Psoas muscle (tissue), 8 donors: Measurements from ENCODE around the gene CCDC91. TPM values are rescaled to one million over a fixed set of nuclear protein-coding genes. Genes with fewer than 3 reads are reported as not detected.

ENCODE experiments used
- ATAC-seq, 4 donors: fragments of 200-7000 bp; cut with Tn5 transposase; one replicate each; pipeline ENCODE4 v1.9.1; 2020; ENCODE audit warnings: moderate library complexity in 3 of 4, mild to moderate bottlenecking in 2 of 4
- DNase-seq, 2 donors: peaks; one replicate each; pipeline ENCODE4 v3.0.0-alpha.2; 2020
- H3K27ac ChIP-seq: fragments of 200-600 bp; one replicate; pipeline ENCODE4 v1.8.0; 2022
- H3K27me3 ChIP-seq, 3 donors: fragments of 200-600 bp in 1 of 3; one replicate each; pipeline versions ENCODE4 v1.6.1 to v1.8.0; 2013 to 2022; ENCODE audit warnings: low read length in 2 of 3, mild to moderate bottlenecking in 2 of 3, moderate library complexity in 1 of 3; ENCODE audit not compliant: insufficient read depth in 3 of 3
- H3K36me3 ChIP-seq, 2 donors: fragments of 200-600 bp in 1 of 2; one replicate each; pipeline versions ENCODE4 v1.6.1 to v1.8.0; 2013 to 2022; ENCODE audit warnings: low read depth in 1 of 2, mild to moderate bottlenecking in 1 of 2, moderate library complexity in 1 of 2; ENCODE audit not compliant: insufficient read depth in 1 of 2
- H3K4me1 ChIP-seq: fragments of 200-600 bp; one replicate; pipeline ENCODE4 v1.8.0; 2022
- H3K4me3 ChIP-seq: fragments of 200-600 bp; one replicate; pipeline ENCODE4 v1.8.0; 2022; ENCODE audit warnings: mild to moderate bottlenecking
- H3K9me3 ChIP-seq: fragments of 200-600 bp; one replicate; pipeline ENCODE4 v1.8.0; 2022
- CTCF ChIP-seq: fragments of 200-600 bp; IDR thresholded peaks from one replicate; pipeline ENCODE4 v1.8.0; 2022; ENCODE audit warnings: antibody characterized with exemption
- whole genome bisulfite sequencing, 3 donors: extraction: QIAGEN DNeasy Blood & Tissue Kit; methylation state at CpG; one replicate each; pipeline versions ENCODE4 v1.1.6 to v1.1.7; 2013; 5-methylcytosine and 5-hydroxymethylcytosine counted together
- intact Hi-C, 2 donors: fragments of 100-400 bp; cut with DNase I; formaldehyde crosslinking; loops; one replicate each; pipeline versions ENCODE4 v1.11.0 to v1.14.2; 2022
- polyA plus RNA-seq, 3 donors: library from polyadenylated mRNA; stranded (reverse); fragments of 200-250 nt; gene quantifications; one replicate each; pipeline ENCODE4 v1.2.3, GENCODE V29; 2013
- total RNA-seq, 4 donors: library from RNA; stranded (reverse); fragmentation: NEBNext Ultra II Directional in 2 of 4; extraction: Animal tissue kit (Norgen Biotek cat#: 25700) in 2 of 4; gene quantifications; one replicate each; pipeline versions ENCODE4 v1.2.1 to v1.2.4, GENCODE V29; 2021 to 2023
- donor health status: healthy with polysubstance abuse.
- donor health status: DM: no; HTN: no; CAD: no; lungs with moderate emphysema.
- donor health status: Bipolar disorder and iron deficiency.
- donor health status: healthy.
- donor health status: DM: yes; HTN: yes; CAD: no.
- donor health status: DM: no; HTN: no; CAD: no.
- donor health status: DM: no; HTN: no; CAD: no.
- donor health status: DM: yes; HTN: yes; CAD: no.

The CCDC91 gene
- total and polyA plus RNA-seq, 7 donors = 18.4 to 47.2 (median 36.2) TPM

DNA sequence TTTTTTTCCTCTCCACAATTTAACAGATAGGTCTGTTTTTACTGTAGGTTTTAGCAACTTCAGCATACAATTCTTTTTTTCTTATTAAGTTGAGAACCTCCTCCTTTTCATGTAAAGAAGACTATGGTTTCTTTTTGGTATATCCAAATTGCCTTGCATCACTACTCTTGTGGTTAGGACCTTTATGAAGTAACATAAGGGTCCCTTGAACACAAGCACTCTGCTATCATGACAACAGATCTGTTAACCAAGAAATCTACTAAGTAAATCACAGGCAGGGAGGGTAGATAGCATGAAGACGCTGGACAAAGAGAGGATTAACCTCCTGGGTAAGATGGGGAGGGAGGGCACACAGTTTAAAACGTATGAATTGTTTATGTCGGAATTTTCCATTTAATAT, 380.6 kb downstream of the CCDC91 start:
- DNase-seq (no peak), ATAC-seq (no peak)
- no peaks in the 10 kb centered on the region for H3K9me3 ChIP-seq
- no peak overlapping the region for H3K4me3 ChIP-seq
- intact Hi-C loops = no loop called here
- TF ChIP-seq CTCF = no peak
- WGBS, 3 donors = 82 to 85% (median 84%) methylated on average over 3 of the region's 3 CpGs
- H3K27ac ChIP-seq = no peak overlapping the region
- no peaks in the 10 kb centered on the region for H3K4me1 ChIP-seq
- no peaks in the 10 kb centered on the region for H3K27me3 ChIP-seq
- no peaks in the 10 kb centered on the region for H3K36me3 ChIP-seq

DNA sequence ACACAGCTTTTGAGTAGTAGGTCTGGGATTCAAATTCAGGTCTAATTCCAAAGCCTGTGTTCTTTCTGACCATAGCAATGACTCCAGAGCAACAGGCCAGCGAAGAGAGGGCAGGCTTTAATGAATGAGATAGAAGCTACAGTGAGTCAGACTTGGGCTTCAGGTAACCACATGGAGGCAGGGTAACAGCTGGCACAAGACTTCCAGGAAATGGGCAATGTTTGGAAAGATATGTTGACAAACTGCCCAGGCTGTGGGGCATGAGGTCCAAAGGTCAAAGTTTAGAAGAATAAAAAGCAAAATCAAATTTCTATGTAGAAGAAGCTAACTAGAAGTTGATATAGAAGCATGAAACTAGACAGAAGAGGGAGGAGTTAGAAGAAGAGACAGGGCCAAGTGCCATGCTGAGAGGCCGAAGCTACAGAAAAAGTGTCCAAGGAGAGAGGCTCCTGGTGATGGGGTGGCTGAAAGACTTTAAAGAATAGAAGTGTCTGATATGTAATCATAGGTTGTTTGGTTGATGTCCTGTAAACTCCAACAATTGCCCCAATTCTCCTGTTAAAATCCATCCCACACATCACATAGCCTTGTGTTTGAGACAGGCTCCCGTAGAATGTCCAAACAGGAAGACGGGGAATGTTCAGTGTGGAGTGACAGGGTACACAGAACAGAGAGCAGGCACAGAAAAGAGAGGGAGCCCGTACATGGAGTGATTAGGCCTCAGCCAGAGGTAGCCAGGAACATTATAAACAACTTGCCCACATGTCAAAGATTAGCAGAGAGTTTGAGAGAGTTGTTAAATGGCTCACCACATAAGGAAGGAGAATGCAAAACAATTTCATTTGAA, 384.7 kb downstream of the CCDC91 start:
- no peaks in the 10 kb centered on the region for H3K4me1 ChIP-seq
- H3K9me3 ChIP-seq = no peaks in the 10 kb centered on the region
- no peak for TF ChIP-seq CTCF
- no peaks in the 10 kb centered on the region for H3K36me3 ChIP-seq
- intact Hi-C loops = no loop called here
- DNase-seq (no peak), ATAC-seq (no peak)
- H3K4me3 ChIP-seq = no peak overlapping the region
- no peak overlapping the region for H3K27ac ChIP-seq
- H3K27me3 ChIP-seq = no peaks in the 10 kb centered on the region
- WGBS, 3 donors = 92 to 93% (median 92%) methylated on average over 5 of the region's 5 CpGs

- H3K27ac ChIP-seq = no peak overlapping the region
- no peaks in the 10 kb centered on the region for H3K27me3 ChIP-seq
- DNase-seq (no peak), ATAC-seq (no peak)
- H3K4me1 ChIP-seq = no peaks in the 10 kb centered on the region
- no peak for TF ChIP-seq CTCF
- 63 to 75% (median 66%) methylated on average over 3 of the region's 3 CpGs for WGBS, 3 donors
- H3K4me3 ChIP-seq = no peak overlapping the region
- no peaks in the 10 kb centered on the region for H3K9me3 ChIP-seq
- intact Hi-C loops = no loop called here
- no peaks in the 10 kb centered on the region for H3K36me3 ChIP-seq
These were observed 385.4 kb downstream of the CCDC91 start for GRCh38 chr12:28575593-28576205.

DNA sequence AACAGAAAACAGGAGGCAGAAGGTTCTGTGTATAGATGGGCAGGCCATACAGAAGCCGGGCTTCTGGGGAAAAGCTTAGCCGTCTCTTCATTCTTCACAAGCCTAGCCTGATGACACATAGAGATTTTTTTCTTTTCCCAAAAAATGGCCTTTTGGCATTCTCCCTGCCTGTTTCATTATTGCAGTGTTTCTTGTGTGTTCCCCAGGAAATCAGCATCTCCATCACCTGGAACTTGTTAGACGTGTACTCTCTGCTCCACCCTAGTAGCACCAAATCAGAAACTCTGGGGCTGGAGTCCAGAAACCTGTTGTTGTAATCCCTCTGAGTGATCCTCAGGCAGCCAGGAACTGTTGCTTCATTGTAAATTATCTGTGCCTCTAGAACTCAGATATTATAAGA, 388.1 kb downstream of the CCDC91 start:
- H3K27me3 ChIP-seq = no peaks in the 10 kb centered on the region
- WGBS, 3 donors = 74 to 77% (median 74%) methylated on average over 3 of the region's 3 CpGs
- DNase-seq = no peak
- no peaks in the 10 kb centered on the region for H3K4me1 ChIP-seq
- no peaks in the 10 kb centered on the region for H3K9me3 ChIP-seq
- no peak overlapping the region for H3K27ac ChIP-seq
- TF ChIP-seq CTCF = no peak
- no peak for ATAC-seq
- no peak overlapping the region for H3K4me3 ChIP-seq
- intact Hi-C loops = no loop called here
- no peaks in the 10 kb centered on the region for H3K36me3 ChIP-seq
